GM12891 (cell line): ENCODE measurements around the gene NLRP9.

ENCODE experiments used
- PAX5 ChIP-seq: IDR thresholded peaks from 2 replicates; pipeline ENCODE4 v1.6.1; 2011; ENCODE audit warnings: low read length, moderate library complexity, mild to moderate bottlenecking; ENCODE audit not compliant: insufficient read depth, severe bottlenecking
- POLR2A ChIP-seq: IDR thresholded peaks from 2 replicates; pipeline ENCODE4 v1.6.1; 2011; ENCODE audit warnings: low read depth, low read length, control low read depth
- POLR2AphosphoS5 ChIP-seq: IDR thresholded peaks from 2 replicates; pipeline ENCODE4 v1.6.1; 2011; ENCODE audit warnings: low read depth, low read length, control low read depth
- POU2F2 ChIP-seq: IDR thresholded peaks from 2 replicates; pipeline ENCODE4 v1.6.1; 2011; ENCODE audit warnings: low read depth, mild to moderate bottlenecking, control low read depth, low read length, moderate library complexity
- TAF1 ChIP-seq: IDR thresholded peaks from 2 replicates; pipeline ENCODE4 v1.6.1; 2011; ENCODE audit warnings: low read depth, low read length, control low read depth

GRCh38 chr19:55694656-55695491, 43.3 kb downstream of the NLRP9 start:
- TF ChIP-seq POLR2A (no peak), POLR2AphosphoS5 (no peak), TAF1 (no peak), PAX5 (no peak), POU2F2 (no peak)
